Measurements from ENCODE around the gene DMBT1.
"Not testable (repeated sequence)": the region's sequence is repeated elsewhere in the genome, so short reads cannot be mapped to it uniquely, and the experiment has no call there.

Gene DMBT1

DNA sequence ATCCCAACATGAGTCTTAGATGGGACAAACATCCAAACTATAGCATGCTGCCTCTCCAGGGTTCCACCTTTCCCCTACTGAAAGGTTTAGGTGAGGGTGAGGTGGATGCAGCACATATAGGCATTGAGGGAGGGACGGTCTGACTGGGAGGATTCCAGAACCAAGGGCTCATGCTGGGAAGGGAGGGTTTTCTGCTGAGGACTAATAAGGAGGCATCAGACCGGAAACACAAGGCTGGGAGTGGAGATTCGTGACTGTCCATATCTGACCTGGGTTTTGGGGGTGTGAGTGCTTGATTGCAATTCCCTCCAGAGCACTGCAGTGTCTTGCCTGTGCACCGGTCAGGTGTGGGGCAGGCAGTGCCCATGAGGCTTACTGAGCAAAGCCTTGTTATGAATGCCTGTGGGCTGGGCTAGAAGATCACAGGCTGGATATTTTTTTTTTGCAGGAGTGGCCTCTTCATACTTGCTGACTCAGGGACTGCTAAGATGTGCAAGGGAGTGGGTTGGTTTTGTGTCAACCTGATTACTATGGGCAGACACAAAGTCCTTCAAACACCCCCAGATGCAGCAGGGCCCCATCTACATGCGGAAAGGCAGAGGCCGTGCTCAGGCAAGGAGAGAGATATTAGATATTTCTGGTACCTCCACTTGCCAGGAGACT, 26.7 kb downstream of the DMBT1 start:
- no peak for DNase-seq

DNA sequence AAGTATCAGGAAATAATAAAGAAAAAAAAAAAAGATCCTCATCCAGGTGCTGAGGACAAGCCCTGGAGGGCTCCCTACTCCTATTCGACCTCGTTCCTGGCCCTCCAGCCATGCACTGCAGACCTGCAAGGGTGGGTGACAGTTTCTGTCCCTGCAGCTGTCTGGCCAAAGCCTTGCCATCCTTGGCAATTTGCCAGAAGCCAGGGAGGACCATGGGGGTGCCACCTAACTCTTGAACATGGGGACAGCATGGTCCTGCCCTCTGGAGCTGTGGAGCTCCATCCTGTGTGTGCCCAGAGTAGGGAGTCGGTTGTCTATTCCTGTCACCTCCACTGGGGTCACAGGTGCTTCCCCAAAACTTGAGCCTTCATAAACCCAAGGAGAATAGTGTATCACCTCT, 27.8 kb downstream of the DMBT1 start:
- no peak for DNase-seq

DNA sequence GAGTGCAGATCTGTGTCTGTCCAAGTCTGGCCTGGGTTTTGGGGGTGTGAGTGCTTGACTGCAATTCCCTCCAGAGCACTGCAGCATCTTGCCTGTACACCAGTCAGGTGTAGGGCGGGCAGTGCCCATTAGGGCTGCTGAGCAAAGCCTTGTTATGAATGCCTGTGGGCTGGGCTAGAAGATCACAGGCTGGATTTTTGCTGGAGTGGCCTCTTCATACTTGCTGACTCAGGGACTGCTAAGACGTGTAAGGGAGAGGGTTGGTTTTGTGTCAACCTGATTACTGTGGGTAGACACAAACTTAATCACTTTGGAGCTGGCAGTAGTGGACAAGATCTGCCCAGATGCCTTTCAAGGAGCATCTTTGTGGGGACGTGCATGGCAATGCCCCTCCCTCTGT, 29.6 kb downstream of the DMBT1 start:
- no peak for DNase-seq

DNA sequence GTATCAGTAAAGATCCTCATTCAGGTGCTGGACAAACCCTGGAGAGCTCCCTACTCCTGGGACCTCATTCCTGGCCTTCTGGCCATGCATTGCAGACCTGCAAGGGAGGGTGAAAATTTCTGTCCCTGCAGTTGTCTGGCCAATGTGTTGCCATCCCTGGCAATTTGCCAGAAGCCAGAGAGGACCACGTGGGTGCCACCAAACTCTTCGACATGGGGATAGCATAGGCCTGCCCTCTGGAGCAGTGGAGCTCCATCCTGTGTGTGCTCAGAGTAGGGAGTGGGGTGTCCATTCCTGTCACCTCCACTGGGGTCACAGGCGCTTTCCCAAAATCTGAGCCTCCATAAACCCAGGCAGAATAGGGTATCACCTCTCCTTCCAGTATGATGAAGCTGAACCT, 31.2 kb downstream of the DMBT1 start:
- DNase-seq, result no peak

DNA sequence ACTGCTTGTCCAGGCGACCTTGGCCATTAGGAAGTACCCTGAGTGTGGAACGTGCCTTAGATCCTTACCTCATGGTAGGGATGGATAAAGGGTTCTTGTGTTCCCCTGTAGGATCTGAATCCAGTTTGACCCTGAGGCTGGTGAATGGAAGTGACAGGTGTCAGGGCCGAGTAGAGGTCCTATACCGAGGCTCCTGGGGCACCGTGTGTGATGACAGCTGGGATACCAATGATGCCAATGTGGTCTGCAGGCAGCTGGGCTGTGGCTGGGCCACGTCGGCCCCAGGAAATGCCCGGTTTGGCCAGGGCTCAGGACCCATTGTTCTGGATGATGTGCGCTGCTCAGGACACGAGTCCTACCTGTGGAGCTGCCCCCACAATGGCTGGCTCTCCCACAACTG, 31.6 kb downstream of the DMBT1 start:
- no peak for DNase-seq

DNA sequence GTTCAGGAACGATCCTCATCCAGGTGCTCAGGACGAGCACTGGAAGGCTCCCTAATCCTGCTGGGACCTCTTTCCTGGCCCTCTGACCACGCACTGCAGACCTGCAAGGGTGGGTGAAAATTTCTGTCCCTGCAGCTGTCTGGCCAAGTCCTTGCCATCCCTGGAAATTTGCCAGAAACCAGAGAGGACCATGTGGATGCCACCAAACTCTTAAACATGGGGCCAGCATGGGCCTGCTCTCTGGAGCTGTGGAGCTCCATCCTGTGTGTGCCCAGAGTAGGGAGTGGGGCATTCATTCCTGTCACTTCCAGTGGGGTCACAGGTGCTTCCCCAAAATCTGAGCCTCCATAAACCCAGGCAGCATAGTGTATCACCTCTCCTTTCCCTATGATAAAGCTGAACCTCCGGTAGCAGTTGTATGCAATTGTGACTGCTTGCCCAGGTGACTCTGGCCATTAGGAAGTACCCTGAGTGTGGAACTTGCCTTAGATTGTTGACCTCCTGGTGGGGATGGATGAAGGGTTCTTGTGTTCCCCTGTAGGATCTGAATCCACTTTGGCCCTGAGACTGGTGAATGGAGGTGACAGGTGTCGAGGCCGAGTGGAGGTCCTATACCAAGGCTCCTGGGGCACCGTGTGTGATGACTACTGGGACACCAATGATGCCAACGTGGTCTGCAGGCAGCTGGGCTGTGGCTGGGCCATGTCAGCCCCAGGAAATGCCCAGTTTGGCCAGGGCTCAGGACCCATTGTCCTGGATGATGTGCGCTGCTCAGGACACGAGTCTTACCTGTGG, 57.1 kb downstream of the DMBT1 start:
- DNase-seq, result no peak

DNA sequence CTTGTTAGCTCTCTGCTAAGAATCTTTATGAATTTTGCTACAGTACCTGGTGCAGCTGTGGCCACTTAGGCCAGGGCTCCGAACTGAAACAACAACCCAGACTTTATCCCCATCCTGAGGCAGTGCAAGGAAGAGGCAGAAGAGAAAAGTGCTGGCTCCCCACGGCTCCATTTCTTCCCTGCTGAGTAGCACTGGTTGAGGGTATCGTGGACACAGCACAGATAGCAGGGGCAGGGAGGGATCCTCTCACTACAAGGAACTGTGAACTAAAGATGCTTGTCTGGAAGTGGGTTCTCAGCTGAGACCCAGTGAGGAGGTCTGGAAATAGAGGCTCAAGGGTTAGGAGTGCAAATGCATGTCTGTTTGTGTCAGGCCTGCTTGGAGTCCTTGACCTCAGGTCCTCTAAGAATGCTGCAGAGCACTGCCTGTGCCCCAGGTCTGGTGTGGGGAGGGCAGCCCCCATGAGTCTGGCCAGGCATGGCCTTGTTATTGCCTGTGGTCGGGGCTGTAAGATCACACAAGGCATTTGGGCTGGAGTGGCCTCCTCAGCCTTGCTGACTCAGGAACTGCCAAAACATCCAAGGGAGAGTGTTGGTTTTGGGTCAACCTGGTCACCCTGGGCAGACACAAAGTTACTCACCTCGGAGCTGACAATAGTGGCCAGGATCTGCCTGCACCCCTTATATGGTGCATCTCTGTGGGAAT, 58.1 kb downstream of the DMBT1 start:
- no peak for DNase-seq

DNA sequence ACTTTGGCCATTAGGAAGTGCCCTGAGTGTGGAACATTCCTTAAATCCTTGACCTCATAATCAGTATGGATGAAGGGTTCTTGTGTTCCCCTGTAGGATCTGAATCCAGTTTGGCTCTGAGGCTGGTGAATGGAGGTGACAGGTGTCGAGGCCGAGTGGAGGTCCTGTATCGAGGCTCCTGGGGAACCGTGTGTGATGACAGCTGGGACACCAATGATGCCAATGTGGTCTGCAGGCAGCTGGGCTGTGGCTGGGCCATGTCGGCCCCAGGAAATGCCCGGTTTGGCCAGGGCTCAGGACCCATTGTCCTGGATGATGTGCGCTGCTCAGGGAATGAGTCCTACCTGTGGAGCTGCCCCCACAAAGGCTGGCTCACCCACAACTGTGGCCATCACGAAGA, 60.4 kb downstream of the DMBT1 start:
- DNase-seq, result not testable (repeated sequence)

DNA sequence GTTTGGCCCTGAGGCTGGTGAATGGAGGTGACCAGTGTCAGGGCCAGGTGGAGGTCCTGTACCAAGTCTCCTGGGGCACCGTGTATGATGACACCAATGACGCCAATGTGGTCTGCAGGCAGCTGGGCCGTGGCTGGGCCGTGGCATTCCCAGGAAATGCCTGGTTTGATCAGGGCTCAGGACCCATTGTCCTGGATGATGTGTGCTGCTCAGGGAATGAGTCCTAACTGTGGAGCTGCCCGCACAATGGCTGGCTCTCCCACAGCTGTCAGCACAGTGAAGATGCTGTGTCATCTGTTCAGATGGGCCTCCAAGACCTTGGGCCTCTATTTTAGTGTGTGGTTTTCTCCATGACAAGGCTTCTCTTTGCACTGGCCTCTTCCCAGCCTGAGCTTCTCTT, 64.0 kb downstream of the DMBT1 start:
- no peak for DNase-seq

DNA sequence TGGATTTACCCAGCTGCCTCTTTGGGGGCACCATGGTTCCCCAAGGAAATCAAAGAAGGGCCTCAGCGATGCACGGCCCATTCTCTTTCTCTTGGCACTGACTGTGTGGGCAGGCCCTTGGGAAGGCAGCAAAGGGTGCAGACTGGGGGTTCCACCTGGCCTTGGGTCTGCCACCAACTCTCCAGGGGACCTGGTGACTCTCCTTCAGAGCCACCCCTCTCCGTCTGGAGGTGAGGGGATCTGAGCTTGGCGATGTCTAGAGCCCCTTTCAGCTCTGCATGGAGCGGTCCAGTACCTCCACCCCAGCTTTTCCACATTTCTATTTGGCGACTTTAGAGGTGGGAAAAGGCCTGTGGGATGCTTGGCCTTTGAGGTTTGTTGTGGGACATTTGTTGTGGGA, 70.0 kb downstream of the DMBT1 start:
- DNase-seq, result no peak

DNA sequence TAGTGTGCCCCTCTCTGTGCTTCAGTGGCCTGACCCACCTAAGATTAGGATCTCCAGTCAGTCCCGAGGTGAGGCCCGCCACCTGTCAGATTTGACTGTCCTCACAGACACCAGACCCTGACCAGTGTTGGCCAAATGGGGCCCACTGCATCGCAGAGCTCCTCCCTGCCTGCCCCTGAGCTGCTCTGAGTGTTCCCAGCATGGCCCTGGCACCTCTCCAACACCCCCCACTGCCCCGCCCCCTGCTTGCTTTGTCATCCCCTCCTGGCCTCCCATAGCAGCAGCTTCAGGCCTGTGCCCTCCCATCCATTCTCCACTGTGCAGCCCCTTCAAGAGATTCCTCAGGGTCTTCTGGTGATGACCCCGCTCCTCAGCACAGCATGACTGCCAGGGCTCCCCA, 71.5 kb downstream of the DMBT1 start:
- DNase-seq, result peak; percentile 10

DNA sequence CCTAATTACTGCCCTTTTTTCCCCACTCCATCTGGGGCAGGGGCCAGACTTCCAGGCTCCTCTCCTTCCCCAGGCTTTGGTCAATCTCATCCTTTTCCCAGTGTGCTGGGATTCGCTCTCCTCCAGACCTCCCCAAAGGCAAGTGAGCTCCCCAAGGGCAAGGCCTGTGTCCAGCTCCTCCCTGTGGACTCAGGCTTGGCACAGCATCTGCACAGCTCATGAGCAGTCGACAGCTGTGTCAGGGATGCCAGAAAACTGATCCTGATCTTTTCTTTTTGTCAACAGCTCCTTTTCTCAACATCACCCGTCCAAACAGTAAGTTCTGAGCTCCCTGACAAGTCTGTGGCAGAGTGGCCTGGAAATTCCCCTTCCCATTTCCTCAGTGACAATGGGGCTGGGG, 72.0 kb downstream of the DMBT1 start:
- DNase-seq, result no peak

DNA sequence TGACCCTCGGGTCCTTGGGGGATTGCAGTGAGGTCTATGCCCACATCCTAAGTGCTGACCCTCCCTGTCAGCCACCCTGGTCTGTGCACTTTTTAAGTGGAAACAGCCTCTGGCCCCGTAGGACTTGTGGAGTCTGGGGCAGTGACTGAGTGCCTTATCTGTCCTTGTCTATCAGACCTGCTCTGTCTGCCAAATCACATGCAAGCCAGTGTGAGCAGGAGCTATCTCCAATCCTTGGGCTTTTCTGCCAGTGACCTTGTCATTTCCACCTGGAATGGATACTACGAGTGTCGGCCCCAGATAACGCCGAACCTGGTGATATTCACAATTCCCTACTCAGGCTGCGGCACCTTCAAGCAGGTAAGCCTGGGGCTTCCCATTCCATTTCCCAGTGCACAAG, 76.4 kb downstream of the DMBT1 start:
- DNase-seq, result no peak

DNA sequence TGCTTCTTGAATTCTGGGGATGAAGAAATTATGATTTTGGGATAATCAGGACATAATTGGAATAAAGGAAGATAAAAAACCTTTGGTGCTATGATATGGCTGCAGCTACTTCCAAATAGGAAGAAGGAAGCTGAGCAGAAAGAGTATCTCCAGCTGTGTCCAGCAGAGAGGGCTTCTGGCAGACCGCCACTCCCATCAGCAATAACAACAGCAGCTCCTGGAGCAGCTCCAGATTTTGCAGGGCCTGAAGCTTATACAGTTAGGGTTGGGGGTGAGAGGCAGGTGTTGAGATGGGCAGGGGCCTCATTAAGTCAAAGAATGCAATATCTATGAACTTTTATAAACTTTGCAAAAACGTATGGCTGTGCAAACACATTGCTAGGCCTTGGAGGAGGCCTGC, 76.8 kb downstream of the DMBT1 start:
- DNase-seq, result peak; percentile 73

DNA sequence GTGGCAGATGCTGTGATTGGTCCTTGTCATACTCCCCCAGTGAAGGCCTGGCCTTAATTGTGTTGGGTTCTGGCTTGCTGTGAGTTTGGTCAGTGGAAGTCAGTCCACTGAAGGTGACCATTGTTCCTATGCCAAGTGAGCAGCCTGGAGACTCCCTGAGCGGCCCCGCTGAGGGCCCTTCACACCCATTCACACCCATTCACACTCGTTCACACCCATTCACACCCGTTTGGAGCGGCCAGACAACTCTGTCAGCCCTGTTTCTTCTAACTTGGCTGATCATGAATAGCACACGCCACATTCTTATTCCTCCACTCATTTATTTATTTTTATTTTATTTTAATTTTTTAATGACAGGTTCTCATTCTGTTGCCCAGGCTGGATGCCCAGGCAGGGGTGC, 77.6 kb downstream of the DMBT1 start:
- DNase-seq, result no peak

DNA sequence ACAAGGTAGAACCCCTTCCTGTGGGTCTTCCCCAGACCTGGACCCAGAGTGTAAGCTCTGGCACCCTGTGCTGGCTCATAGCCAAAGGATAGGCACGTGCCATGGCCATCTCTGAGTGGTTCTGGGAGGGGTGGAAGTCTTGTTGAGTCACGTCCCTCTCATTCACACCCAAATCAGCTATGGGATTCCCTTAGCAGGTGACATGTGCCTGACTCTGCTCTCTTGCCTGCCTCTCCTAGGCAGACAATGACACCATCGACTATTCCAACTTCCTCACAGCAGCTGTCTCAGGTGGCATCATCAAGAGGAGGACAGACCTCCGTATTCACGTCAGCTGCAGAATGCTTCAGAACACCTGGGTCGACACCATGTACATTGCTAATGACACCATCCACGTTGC, 79.2 kb downstream of the DMBT1 start:
- DNase-seq, result no peak

DNA sequence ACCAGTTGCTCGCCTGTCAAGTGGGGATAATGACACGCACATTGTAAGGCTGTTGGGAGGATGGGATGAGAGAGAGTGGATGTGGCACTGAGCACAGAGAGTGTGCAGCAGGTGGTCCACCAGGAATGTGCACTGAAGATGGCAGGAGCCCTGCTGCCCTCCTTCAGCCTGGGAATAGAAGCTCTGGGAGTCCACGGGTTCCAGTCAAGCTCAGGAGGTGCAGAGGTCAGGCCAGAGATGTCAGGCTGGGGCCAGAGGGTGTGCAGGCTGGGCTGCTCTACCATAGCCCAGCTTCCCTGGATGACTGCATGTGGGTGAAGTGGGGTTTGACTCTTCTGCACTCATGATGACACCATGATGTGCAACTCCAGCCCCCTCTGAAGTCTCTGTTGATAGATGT, 80.4 kb downstream of the DMBT1 start:
- no peak for DNase-seq

DNA sequence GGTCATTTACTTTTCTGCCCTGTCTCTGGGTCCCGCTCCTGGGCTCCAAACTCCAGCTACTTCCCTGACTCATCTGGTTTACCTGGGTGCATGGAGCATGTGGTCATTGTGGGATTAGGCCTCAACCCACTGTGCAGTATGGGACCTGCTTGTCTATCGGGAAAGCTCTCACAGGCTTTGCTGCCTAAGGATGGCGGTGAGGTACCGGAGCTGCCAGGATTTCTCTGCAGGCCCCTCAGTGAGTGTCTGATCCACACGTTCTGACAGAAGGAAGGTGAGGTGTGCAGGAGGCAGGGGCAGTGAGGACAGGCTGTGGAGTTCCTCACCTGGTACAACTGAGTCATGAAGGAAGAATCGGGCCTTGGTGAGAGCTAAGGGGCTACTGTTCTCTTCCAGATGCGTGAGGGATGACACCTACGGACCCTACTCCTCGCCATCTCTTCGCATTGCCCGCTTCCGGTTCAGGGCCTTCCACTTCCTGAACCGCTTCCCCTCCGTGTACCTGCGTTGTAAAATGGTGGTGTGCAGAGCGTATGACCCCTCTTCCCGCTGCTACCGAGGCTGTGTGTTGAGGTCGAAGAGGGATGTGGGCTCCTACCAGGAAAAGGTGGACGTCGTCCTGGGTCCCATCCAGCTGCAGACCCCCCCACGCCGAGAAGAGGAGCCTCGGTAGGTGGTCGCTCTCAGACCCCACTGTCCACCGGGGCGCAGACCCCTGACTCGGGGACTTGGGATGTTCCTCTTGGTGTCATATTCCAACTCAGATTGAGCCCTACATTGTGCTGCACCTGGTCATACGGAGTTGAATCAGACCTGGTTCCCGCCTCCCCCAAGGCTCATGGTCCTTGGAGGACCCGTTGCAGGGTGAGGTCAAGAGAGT, 82.4 kb downstream of the DMBT1 start:
- DNase-seq, result no peak

DNA sequence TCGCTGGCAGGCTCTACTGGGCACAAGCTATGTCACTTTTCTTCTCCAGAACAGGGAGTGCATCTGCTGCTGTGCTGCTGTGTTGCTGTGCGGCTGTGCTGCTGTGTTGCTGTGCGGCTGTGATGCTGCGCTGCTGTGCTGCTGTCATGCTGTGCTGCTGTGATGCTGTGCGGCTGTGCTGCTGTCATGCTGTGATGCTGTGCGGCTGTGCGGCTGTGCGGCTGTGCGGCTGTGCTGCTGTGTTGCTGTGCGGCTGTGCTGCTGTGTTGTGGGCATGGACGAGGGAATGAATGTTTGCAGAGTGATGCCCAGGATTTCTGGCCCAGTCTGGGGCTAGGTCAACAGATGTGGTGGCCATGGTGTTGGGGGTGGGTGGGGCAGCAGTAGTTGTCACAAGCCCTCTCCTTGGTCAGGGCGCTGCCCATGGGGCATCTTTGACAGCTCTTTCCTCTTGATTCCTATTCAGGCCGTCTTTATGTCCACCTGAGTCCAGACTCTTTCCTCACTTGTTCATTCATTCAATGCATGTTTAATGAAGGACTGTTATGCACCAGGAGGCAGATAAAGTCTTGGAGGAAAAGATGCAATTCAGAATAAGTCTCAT, 83.5 kb downstream of the DMBT1 start:
- no peak for DNase-seq

DNA sequence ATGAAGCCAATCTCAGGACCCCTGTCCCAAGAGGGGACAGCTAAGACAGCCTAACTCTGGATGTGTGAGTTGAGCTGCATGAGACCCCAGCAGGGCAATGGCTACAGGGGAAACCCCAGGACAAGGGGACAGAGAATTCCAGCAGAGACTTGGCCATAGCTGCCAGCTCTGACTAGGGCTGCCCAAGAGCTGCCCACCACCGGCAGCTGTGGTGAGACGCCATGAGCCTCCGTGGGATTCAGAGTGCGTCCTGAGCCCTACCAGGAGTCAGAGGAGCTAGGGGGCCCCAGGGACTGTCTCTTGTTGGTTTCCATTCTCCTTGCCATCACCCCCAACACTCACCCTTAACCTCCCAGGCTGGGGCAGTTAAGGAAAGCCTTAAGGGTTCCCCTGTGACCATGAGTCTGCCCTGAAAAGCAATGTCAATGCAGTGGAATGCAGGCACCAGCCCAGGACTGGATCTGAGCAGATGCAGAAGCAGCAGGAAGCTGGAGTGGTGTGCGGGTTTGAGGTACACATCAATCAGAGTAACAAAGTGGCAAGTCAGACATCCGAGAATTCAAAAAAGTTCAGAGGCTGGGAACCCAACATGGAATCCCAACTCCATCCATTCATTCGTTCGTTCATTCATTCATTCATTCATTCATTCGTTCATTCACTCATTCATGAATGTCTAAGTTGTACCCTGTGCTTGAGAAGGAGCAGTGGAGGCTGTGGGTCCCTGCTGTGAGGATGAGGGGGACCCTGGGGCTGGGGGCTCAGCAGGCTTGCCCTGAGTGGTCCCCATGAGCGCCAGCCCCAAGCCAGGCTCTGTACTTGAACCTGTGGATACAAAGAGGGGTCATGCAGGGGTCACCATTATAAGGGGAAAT, 86.2 kb downstream of the DMBT1 start:
- no peak for DNase-seq

DNA sequence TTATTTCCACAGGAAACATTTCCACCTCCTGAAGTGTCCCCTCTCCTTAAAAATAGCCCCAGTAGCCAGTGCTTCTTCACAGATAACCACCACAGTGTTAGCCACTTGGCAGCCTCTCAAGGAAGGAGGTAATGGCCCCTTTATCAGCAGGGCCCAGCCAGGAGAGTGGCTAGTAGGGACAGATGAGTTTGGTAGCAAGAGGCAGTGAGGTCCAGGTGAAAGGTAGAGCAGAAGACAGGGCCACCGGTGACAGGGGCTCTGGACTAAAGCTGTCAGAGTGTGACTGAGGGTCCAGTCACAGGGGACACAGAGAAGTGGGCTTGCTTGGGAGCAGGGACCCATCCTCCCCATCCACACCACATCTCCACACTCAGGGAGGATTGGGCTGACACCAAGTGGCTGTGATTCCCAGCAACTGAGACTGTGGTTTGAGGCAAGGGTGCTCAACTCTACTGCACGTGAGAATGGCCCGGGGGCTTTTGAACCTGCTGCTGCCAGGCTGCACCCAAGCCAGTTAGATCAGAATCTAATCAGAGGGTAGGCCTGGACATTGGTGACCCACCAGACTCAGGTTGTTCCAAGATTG, 86.9 kb downstream of the DMBT1 start:
- DNase-seq, result no peak
